Measurements from ENCODE around the gene MICB. TPM values are rescaled to one million over a fixed set of nuclear protein-coding genes. Genes with fewer than 3 reads are reported as not detected.

Gene MICB
- total and polyA plus RNA-seq, 9 of the 15 experiments (the other 6 are each of a cell fraction or from before 2014, with no cell fraction given) = 13.3 to 34.5 (median 19.8) TPM

GRCh38 chr6:31530659-31531058, 32.7 kb downstream of the MICB start:
- H3K27ac ChIP-seq (ENCODE audit: extremely low read depth, low read depth, low read length) = no peak overlapping the region
- TSS peak; percentile 5 for BruUV-seq (replicated peaks)
- peaks cover 62% of the 10 kb centered on the region for H3K36me3 ChIP-seq (ENCODE audit: control insufficient read depth, insufficient read depth, low read length)
- FAIRE-seq (peak; percentile 15), ATAC-seq (no peak), DNase-seq (ENCODE audit: extremely low read depth in 1 of 4, low spot score in 3 of 4) (no peak)
- H3K9me3 ChIP-seq (replicated peaks; ENCODE audit: control insufficient read depth, insufficient read depth, low read depth, low read length) = no peaks in the 10 kb centered on the region
- WGBS (ENCODE audit: insufficient coverage, low coverage, missing lambda C conversion rate) = 82% methylated on average over 6 of the region's 6 CpGs
- H3K4me1 ChIP-seq (replicated peaks in 1 of 2; ENCODE audit: control insufficient read depth in 2 of 2, insufficient read depth in 2 of 2, low read length in 2 of 2) = peaks cover 7 to 23% of the 10 kb centered on the region in 2 experiments
- no peak overlapping the region for H3K4me3 ChIP-seq
- peaks cover 25% of the 10 kb centered on the region for H3K79me2 ChIP-seq (ENCODE audit: control insufficient read depth, insufficient read depth, low read length)
- intact Hi-C loops (cut with micrococcal nuclease) (no loop called here), in situ Hi-C loops (cut with MboI) (loop anchor here (5.0 to 25.0 kb wide), 2 partner anchors 33 to 1432 kb away; partner anchors contain the start of genes BRD2, HLA-DMA and MICB)
- peaks cover 6% of the 10 kb centered on the region for H3K9me1 ChIP-seq (ENCODE audit: control insufficient read depth, insufficient read depth, low read length)
- H3K9ac ChIP-seq (ENCODE audit: insufficient read depth in 1 of 2, low read depth in 2 of 2, low read length in 2 of 2) = no peak overlapping the region
- TF ChIP-seq SUPT5H (IDR thresholded peaks at IDR 0.05) (peak; percentile 54; the same call in 1 of the 2 replicates), POLR2A (conservative IDR thresholded peaks at IDR 0.05) (peak; percentile 61), PTBP1 (IDR thresholded peaks at IDR 0.05; ENCODE audit: low read depth, low read length) (no peak), POLR2AphosphoS5 (IDR thresholded peaks at IDR 0.05; ENCODE audit: control insufficient read depth, insufficient read depth, low read depth, low read length) (0 out of 2 replicates have a peak, but pooled peaks have one; percentile 12), POLR2G (IDR thresholded peaks at IDR 0.05; ENCODE audit: low read depth, low read length) (peak; percentile 30; the same call in 1 of the 2 replicates)
- no peaks in the 10 kb centered on the region for H3K27me3 ChIP-seq (ENCODE audit: control insufficient read depth in 2 of 2, insufficient read depth in 2 of 2, low read length in 2 of 2)
- ChIA-PET CTCF (ENCODE audit: low intra/inter-chr PET ratio) (no interaction called here), POLR2A (interaction anchor here (1.1 to 6.3 kb wide), 9 partner anchors 9 to 36 kb away, joined by 3 to 107 read pairs (median 9); partner anchors contain the start of genes DDX39B and NFKBIL1)
- peaks cover 31% of the 10 kb centered on the region for H4K20me1 ChIP-seq (replicated peaks; ENCODE audit: control insufficient read depth, insufficient read depth, low read length)
- H2AFZ ChIP-seq (ENCODE audit: low read depth, low read length) = no peak overlapping the region
- H3K4me2 ChIP-seq (ENCODE audit: insufficient read depth, low read length) = no peak overlapping the region

GRCh38 chr6:31531162-31531561, 33.2 kb downstream of the MICB start:
- peaks cover 30% of the 10 kb centered on the region for H3K79me2 ChIP-seq (ENCODE audit: control insufficient read depth, insufficient read depth, low read length)
- H3K4me2 ChIP-seq (ENCODE audit: insufficient read depth, low read length) = no peak overlapping the region
- in situ Hi-C loops (cut with MboI) = loop anchor here (5.0 to 25.0 kb wide), 2 partner anchors 34 to 1431 kb away; partner anchors contain the start of genes BRD2, HLA-DMA and MICB
- peaks cover 6% of the 10 kb centered on the region for H3K9me1 ChIP-seq (ENCODE audit: control insufficient read depth, insufficient read depth, low read length)
- no peak overlapping the region for H2AFZ ChIP-seq (ENCODE audit: low read depth, low read length)
- POLR2A ChIA-PET = interaction anchor here (0.6 to 6.3 kb wide), 18 partner anchors 7 to 1307 kb away, joined by 3 to 107 read pairs (median 5); partner anchors contain the start of genes DDX39B, NFKBIL1 and TAP2
- H3K4me3 ChIP-seq = no peak overlapping the region
- H4K20me1 ChIP-seq (replicated peaks; ENCODE audit: control insufficient read depth, insufficient read depth, low read length) = peaks cover 36% of the 10 kb centered on the region
- H3K36me3 ChIP-seq (ENCODE audit: control insufficient read depth, insufficient read depth, low read length) = peaks cover 67% of the 10 kb centered on the region
- H3K27me3 ChIP-seq (ENCODE audit: control insufficient read depth in 2 of 2, insufficient read depth in 2 of 2, low read length in 2 of 2) = no peaks in the 10 kb centered on the region
- no peak overlapping the region for H3K9ac ChIP-seq (ENCODE audit: insufficient read depth in 1 of 2, low read depth in 2 of 2, low read length in 2 of 2)
- no peak for DNase-seq (ENCODE audit: extremely low read depth in 1 of 4, low spot score in 3 of 4)
- no peak for FAIRE-seq
- intact Hi-C loops (cut with micrococcal nuclease) = no loop called here
- no peak for ATAC-seq
- H3K9me3 ChIP-seq (replicated peaks; ENCODE audit: control insufficient read depth, insufficient read depth, low read depth, low read length) = no peaks in the 10 kb centered on the region
- no peak overlapping the region for H3K27ac ChIP-seq (ENCODE audit: extremely low read depth, low read depth, low read length)
- CTCF ChIA-PET (ENCODE audit: low intra/inter-chr PET ratio) = no interaction called here
- WGBS (ENCODE audit: insufficient coverage, low coverage, missing lambda C conversion rate) = 91% methylated on average over 7 of the region's 7 CpGs
- BruUV-seq (replicated peaks) = no TSS peak
- H3K4me1 ChIP-seq (replicated peaks in 1 of 2; ENCODE audit: control insufficient read depth in 2 of 2, insufficient read depth in 2 of 2, low read length in 2 of 2) = peaks cover 2 to 18% of the 10 kb centered on the region in 2 experiments
- no peak for TF ChIP-seq NRF1 (conservative IDR thresholded peaks at IDR 0.05 in 1 of 2, IDR thresholded peaks at IDR 0.05 in 1 of 2)
- no peak for TF ChIP-seq ZNF507 (tag; conservative IDR thresholded peaks at IDR 0.05)
- 0 out of 2 replicates have a peak, but pooled peaks have one; percentile 27 for TF ChIP-seq POLR2AphosphoS2 (IDR thresholded peaks at IDR 0.05; ENCODE audit: low read length)
- no peak for TF ChIP-seq RHOXF2B (CRISPR knock-in tag; conservative IDR thresholded peaks at IDR 0.05)
- TF ChIP-seq RBFOX2 (IDR thresholded peaks at IDR 0.05; ENCODE audit: low read depth, low read length) = peak; percentile 32; the same call in 1 of the 2 replicates
- TF ChIP-seq DACH1 (IDR thresholded peaks at IDR 0.05; ENCODE audit: partially characterized antibody) = no peak
- no peak for TF ChIP-seq ZNF639 (CRISPR knock-in tag; conservative IDR thresholded peaks at IDR 0.05 in 1 of 2, IDR thresholded peaks at IDR 0.05 in 1 of 2)
- TF ChIP-seq SMC3 (conservative IDR thresholded peaks at IDR 0.05; ENCODE audit: insufficient read depth, low read depth, low read length) = no peak

All from K562 (cell line).